H9 (cell line): Measurements from ENCODE around the gene REEP1. TPM values are rescaled to one million over a fixed set of nuclear protein-coding genes. Genes with fewer than 3 reads are reported as not detected.

Source experiments
- DNase-seq: peaks from one replicate; pipeline ENCODE4 v3.0.0-alpha.2; 2017
- H2AFZ ChIP-seq: one replicate; pipeline ENCODE4 v1.6.1; 2013; ENCODE audit warnings: mild to moderate bottlenecking, low read length, control low read depth, moderate library complexity
- H2AK5ac ChIP-seq: 2 replicates; pipeline ENCODE4 v1.6.1; 2013; ENCODE audit warnings: low read length, control low read depth, mixed read lengths; ENCODE audit not compliant: insufficient read length
- H2BK120ac ChIP-seq: one replicate; pipeline ENCODE4 v1.6.1; 2013; ENCODE audit warnings: low read depth, mild to moderate bottlenecking, low read length, control low read depth, inconsistent platforms; ENCODE audit not compliant: poor library complexity, severe bottlenecking
- H2BK12ac ChIP-seq: 2 replicates; pipeline ENCODE4 v1.6.1; 2013; ENCODE audit warnings: low read length, control low read depth, mixed read lengths, low read depth; ENCODE audit not compliant: insufficient read length
- H2BK15ac ChIP-seq: 2 replicates; pipeline ENCODE4 v1.6.1; 2013; ENCODE audit warnings: low read depth, low read length, control low read depth
- H2BK20ac ChIP-seq: one replicate; pipeline ENCODE4 v1.6.1; 2013; ENCODE audit warnings: low read depth, mild to moderate bottlenecking, low read length, control low read depth, inconsistent platforms; ENCODE audit not compliant: poor library complexity, severe bottlenecking
- H2BK5ac ChIP-seq: 2 replicates; pipeline ENCODE4 v1.6.1; 2013; ENCODE audit warnings: low read length, control low read depth, mixed read lengths; ENCODE audit not compliant: insufficient read length
- H3K14ac ChIP-seq: 2 replicates; pipeline ENCODE4 v1.6.1; 2013; ENCODE audit warnings: low read length, control low read depth; ENCODE audit not compliant: insufficient read depth
- H3K18ac ChIP-seq: 2 replicates; pipeline ENCODE4 v1.6.1; 2013; ENCODE audit warnings: low read depth, mild to moderate bottlenecking, mixed read lengths, low read length, control low read depth; ENCODE audit not compliant: insufficient read length
- H3K23ac ChIP-seq: 2 replicates; pipeline ENCODE4 v1.6.1; 2013; ENCODE audit warnings: low read length, control low read depth, mixed read lengths, low read depth; ENCODE audit not compliant: insufficient read length
- H3K23me2 ChIP-seq: 2 replicates; pipeline ENCODE4 v1.6.1; 2013; ENCODE audit warnings: low read depth, mild to moderate bottlenecking, mixed read lengths, low read length, control low read depth; ENCODE audit not compliant: insufficient read length, poor library complexity, severe bottlenecking
- H3K27ac ChIP-seq: 2 replicates; pipeline ENCODE4 v1.5.1; 2013; ENCODE audit warnings: low read length, control low read depth, mixed read lengths, low read depth; ENCODE audit not compliant: insufficient read length
- H3K27me3 ChIP-seq: 2 replicates; pipeline ENCODE4 v1.6.1; 2013; ENCODE audit warnings: low read length, control low read depth, inconsistent platforms; ENCODE audit not compliant: insufficient read depth
- H3K4ac ChIP-seq: 2 replicates; pipeline ENCODE4 v1.6.1; 2013; ENCODE audit warnings: low read depth, mild to moderate bottlenecking, control low read depth, inconsistent platforms, low read length, moderate library complexity
- H3K4me1 ChIP-seq: 2 replicates; pipeline ENCODE4 v1.6.1; 2013; ENCODE audit warnings: low read length, control low read depth, inconsistent platforms; ENCODE audit not compliant: insufficient read depth
- H3K4me2 ChIP-seq: 2 replicates; pipeline ENCODE4 v1.6.1; 2013; ENCODE audit warnings: low read length, control low read depth, mixed read lengths; ENCODE audit not compliant: insufficient read length, insufficient read depth
- H3K56ac ChIP-seq: 2 replicates; pipeline ENCODE4 v1.6.1; 2013; ENCODE audit warnings: low read depth, mild to moderate bottlenecking, mixed read lengths, low read length, control low read depth; ENCODE audit not compliant: insufficient read length
- H3K79me1 ChIP-seq: 2 replicates; pipeline ENCODE4 v1.6.1; 2013; ENCODE audit warnings: low read depth, mild to moderate bottlenecking, moderate library complexity, low read length, control low read depth, inconsistent platforms; ENCODE audit not compliant: insufficient read depth, poor library complexity, severe bottlenecking
- H3K79me2 ChIP-seq: 2 replicates; pipeline ENCODE4 v1.6.1; 2013; ENCODE audit warnings: low read length, control low read depth, inconsistent platforms; ENCODE audit not compliant: insufficient read depth
- H3K9ac ChIP-seq: 2 replicates; pipeline ENCODE4 v1.6.1; 2013; ENCODE audit warnings: low read length, control low read depth, mixed read lengths; ENCODE audit not compliant: insufficient read length; ENCODE audit errors: extremely low read depth
- H3K9me3 ChIP-seq: one replicate; pipeline ENCODE4 v1.6.1; 2013; ENCODE audit warnings: low read depth, low read length, inconsistent platforms; ENCODE audit not compliant: control insufficient read depth
- H3T11ph ChIP-seq: one replicate; pipeline ENCODE4 v1.6.1; 2013; ENCODE audit warnings: mild to moderate bottlenecking, low read length, control low read depth, inconsistent platforms
- H4K20me1 ChIP-seq: one replicate; pipeline ENCODE4 v1.6.1; 2013; ENCODE audit not compliant: control insufficient read depth, insufficient read length, insufficient read depth
- H4K5ac ChIP-seq: 2 replicates; pipeline ENCODE4 v1.6.1; 2013; ENCODE audit warnings: low read depth, mild to moderate bottlenecking, mixed read lengths, low read length, control low read depth; ENCODE audit not compliant: insufficient read length
- H4K8ac ChIP-seq: replicated peaks from 2 replicates; pipeline ENCODE4 v1.6.1; 2013; ENCODE audit warnings: low read length, control low read depth, mixed read lengths, low read depth; ENCODE audit not compliant: insufficient read length
- H4K91ac ChIP-seq: 2 replicates; pipeline ENCODE4 v1.6.1; 2013; ENCODE audit warnings: low read depth, mild to moderate bottlenecking, moderate library complexity, mixed read lengths, low read length, control low read depth; ENCODE audit not compliant: insufficient read length
- H3K27ac Mint-ChIP-seq, 3 experiments: 2 replicates in 2 of 3; 3 replicates in 1 of 3; pipeline ENCODE4 v1.8.0; 2020 to 2021; ENCODE audit warnings: mixed read lengths in 3 of 3, mild to moderate bottlenecking in 1 of 3, moderate library complexity in 1 of 3
- H3K27me3 Mint-ChIP-seq: 2 replicates; pipeline ENCODE4 v1.8.0; 2021; ENCODE audit warnings: low read depth, mild to moderate bottlenecking, moderate library complexity, mixed read lengths
- H3K36me3 Mint-ChIP-seq, 3 experiments: 2 replicates in 2 of 3; 3 replicates in 1 of 3; pipeline ENCODE4 v1.8.0; 2020 to 2021; ENCODE audit warnings: low read depth in 3 of 3, mixed read lengths in 3 of 3; ENCODE audit not compliant: insufficient read depth in 1 of 3
- H3K4me1 Mint-ChIP-seq, 2 experiments: 2 replicates each; pipeline ENCODE4 v1.8.0; 2020; ENCODE audit warnings: mixed read lengths in 2 of 2
- H3K4me3 Mint-ChIP-seq, 2 experiments: 2 replicates in 1 of 2; 3 replicates in 1 of 2; pipeline ENCODE4 v1.8.0; 2020 to 2021; ENCODE audit warnings: mild to moderate bottlenecking in 2 of 2, mixed read lengths in 2 of 2, moderate library complexity in 1 of 2
- H3K9me3 Mint-ChIP-seq, 2 experiments: 2 replicates in 1 of 2; 3 replicates in 1 of 2; pipeline ENCODE4 v1.8.0; 2020; ENCODE audit warnings: mild to moderate bottlenecking in 2 of 2, mixed read lengths in 2 of 2, moderate library complexity in 1 of 2
- CTCF ChIP-seq: fragments of 200-600 bp; sonication (generic); conservative IDR thresholded peaks from 3 replicates; pipeline ENCODE4 v1.8.0; 2021; ENCODE audit warnings: antibody characterized with exemption, mild to moderate bottlenecking
- WGBS: extraction: QIAGEN DNeasy Blood & Tissue Kit; methylation state at CpG from one replicate; pipeline ENCODE4 v1.1.7; 2013; ENCODE audit warnings: missing lambda C conversion rate, low lambda C conversion rate, mixed read lengths; ENCODE audit not compliant: insufficient read length; ENCODE audit errors: extremely low coverage; 5-methylcytosine and 5-hydroxymethylcytosine counted together
- total RNA-seq: library from RNA; stranded (reverse); gene quantifications from 2 replicates; pipeline ENCODE4 v1.2.1, GENCODE V29; 2021

The REEP1 gene
- total RNA-seq, 1 experiment from 2014 or later: 1.3 TPM

DNA sequence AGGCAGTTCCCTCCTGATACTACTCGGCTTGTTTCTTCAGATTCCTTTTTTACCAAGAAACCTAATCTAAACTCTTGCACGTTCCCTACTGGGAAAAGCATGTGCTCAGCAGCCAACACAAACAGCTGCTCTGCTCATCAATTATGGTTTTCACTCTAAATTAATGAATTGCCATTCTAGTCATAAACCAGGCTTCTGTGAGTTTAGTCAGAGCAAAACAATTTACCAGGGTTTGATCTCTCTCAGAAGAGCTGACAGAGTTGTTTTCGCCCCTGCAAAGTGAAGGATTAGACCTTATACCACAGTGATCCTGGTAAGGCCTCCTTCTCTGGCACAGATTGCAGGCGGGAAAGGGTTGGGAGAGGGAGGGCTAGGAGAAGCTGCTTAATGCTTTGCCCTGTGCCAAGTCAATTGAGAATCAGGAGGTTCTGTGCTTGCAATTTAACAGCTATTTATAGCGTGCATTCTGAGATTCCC lies 57.2 kb downstream of the REEP1 start:
- Histone ChIP-seq H3K14ac (no peak overlapping the region), H3K27ac (no peak overlapping the region), H3K79me2 (no peaks in the 10 kb centered on the region), H3K18ac (no peak overlapping the region), H2BK5ac (no peak overlapping the region), H3K56ac (no peak overlapping the region), H3K4ac (no peak overlapping the region), H3K9ac (no peak overlapping the region), H4K91ac (no peak overlapping the region), H3K4me1 (no peaks in the 10 kb centered on the region), H4K5ac (no peak overlapping the region), H2AK5ac (no peak overlapping the region), H2BK20ac (no peak overlapping the region), H2BK120ac (no peak overlapping the region), H3K23me2 (no peaks in the 10 kb centered on the region), H2AFZ (no peak overlapping the region), H3K23ac (no peak overlapping the region), H2BK15ac (no peak overlapping the region), H4K20me1 (no peaks in the 10 kb centered on the region), H3K79me1 (no peaks in the 10 kb centered on the region), H2BK12ac (no peak overlapping the region), H3K9me3 (no peaks in the 10 kb centered on the region), H3T11ph (no peak overlapping the region), H4K8ac (no peak overlapping the region), H3K4me2 (no peak overlapping the region), H3K27me3 (no peaks in the 10 kb centered on the region)
- no peak for DNase-seq
- WGBS: no CpG with 5 or more reads among the region's 5 CpGs
- Mint-ChIP-seq H3K36me3 (no peaks in the 10 kb centered on the region; a peak in 1 of 7 replicates), H3K9me3 (no peaks in the 10 kb centered on the region), H3K27me3 (peaks cover 9% of the 10 kb centered on the region), H3K4me3 (no peak overlapping the region), H3K27ac (no peak overlapping the region), H3K4me1 (peaks cover 5 to 13% of the 10 kb centered on the region in 2 experiments)
- no peak for TF ChIP-seq CTCF
